Myocyte (in vitro differentiated cells): ENCODE results near the gene MTCH1. TPM values are rescaled to one million over a fixed set of nuclear protein-coding genes. Genes with fewer than 3 reads are reported as not detected.
A peak's percentile ranks its signal among the peaks of the same experiment; 100 is the strongest.
"Not testable (repeated sequence)": the region's sequence is repeated elsewhere in the genome, so short reads cannot be mapped to it uniquely, and the experiment has no call there.

Source experiments
- DNase-seq: peaks from one replicate; pipeline ENCODE4 v3.0.0-alpha.2; 2012; ENCODE audit warnings: low read depth
- total RNA-seq: library from RNA; depleted of rRNA; stranded (reverse); fragments of >200 nt; gene quantifications from 2 replicates; pipeline ENCODE4 v1.2.3, GENCODE V29; 2014

MTCH1 gene
- total RNA-seq, 1 donor from 2014 or later, result 138 TPM

- DNase-seq, result no peak
Measured at GRCh38 chr6:36999061-36999750, 13.2 kb upstream of the MTCH1 start.

GRCh38 chr6:36998723-36999038, 12.7 kb upstream of the MTCH1 start:
- no peak for DNase-seq

GRCh38 chr6:36997811-36998722, 12.1 kb upstream of the MTCH1 start:
- no peak for DNase-seq

GRCh38 chr6:36990401-36990800, 4.4 kb upstream of the MTCH1 start:
- not testable (repeated sequence) for DNase-seq

GRCh38 chr6:36989264-36989663, 3.3 kb upstream of the MTCH1 start:
- no peak for DNase-seq

- DNase-seq, result no peak
Measured at GRCh38 chr6:36986704-36987047, 680 bp upstream of the MTCH1 start.

GRCh38 chr6:36985417-36985807, 584 bp downstream of the MTCH1 start:
- DNase-seq, result no peak

DNA sequence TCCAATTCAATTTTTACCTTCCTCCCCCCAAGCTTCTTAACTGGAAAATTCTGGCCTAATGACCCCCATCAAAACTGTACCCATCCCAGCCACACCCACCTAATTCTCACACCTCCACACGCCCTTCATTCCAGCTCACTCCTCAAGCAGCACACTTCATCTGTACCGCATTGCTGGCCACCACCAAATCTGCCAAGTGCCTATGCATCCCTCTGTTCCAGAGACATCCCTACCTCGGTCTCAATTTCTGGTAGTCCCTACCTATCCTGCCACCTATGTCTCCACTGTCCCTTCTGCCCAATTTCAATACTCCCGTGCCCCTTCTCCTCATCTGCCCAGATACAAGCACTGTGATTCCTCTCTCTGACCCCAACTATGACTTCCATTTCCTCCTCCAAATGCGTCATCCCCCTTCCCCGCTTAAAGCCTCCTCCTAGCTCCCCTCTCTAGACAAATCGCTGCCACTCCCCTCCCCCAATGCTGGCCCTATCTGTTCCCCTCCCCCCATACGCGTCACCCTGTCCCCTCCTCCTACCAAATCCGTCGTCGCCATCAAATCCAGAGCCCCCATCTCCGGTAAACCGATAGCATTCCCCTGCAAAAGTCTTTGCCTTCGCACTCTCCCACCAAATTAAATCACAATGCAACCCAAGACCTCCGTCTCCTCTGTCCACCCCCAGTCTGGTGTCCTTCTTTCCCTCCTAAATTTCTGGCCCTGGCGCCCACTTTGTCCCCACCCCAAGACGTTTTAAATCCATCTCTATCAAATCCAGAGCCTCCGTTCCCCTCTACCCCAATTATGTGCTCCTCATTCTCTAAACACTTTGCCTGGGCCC, 1.2 kb downstream of the MTCH1 start:
- DNase-seq, result peak; percentile 51

DNA sequence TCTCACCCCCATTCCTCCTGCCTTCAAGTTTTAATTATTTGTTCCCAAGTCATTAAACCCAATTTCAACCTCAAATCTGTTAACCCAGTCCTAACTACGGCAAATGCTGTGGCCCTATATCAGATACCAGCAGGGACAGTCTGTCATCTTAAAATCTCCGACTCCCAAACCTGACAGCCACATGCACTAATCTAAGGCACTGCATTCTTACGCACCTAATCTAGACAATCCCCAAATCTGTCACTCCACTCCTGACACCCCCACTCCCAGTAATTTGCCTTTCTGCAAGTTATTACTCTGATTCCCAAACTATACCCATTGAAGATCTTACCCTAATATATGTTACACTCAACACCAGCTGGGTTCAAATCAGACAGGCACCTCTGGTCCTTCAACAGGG, 2.5 kb downstream of the MTCH1 start:
- no peak for DNase-seq

GRCh38 chr6:36980876-36981619, 4.9 kb downstream of the MTCH1 start:
- no peak for DNase-seq

- no peak for DNase-seq
Measured at GRCh38 chr6:36980129-36980528, 5.9 kb downstream of the MTCH1 start.

- peak; percentile 62 for DNase-seq
Measured at GRCh38 chr6:36979347-36979742, 6.7 kb downstream of the MTCH1 start.

- DNase-seq, result no peak
Measured at GRCh38 chr6:36978421-36979346, 7.3 kb downstream of the MTCH1 start.

- DNase-seq, result no peak
Measured at GRCh38 chr6:36977470-36977941, 8.5 kb downstream of the MTCH1 start.

GRCh38 chr6:36976931-36977330, 9.1 kb downstream of the MTCH1 start:
- DNase-seq, result no peak

DNA sequence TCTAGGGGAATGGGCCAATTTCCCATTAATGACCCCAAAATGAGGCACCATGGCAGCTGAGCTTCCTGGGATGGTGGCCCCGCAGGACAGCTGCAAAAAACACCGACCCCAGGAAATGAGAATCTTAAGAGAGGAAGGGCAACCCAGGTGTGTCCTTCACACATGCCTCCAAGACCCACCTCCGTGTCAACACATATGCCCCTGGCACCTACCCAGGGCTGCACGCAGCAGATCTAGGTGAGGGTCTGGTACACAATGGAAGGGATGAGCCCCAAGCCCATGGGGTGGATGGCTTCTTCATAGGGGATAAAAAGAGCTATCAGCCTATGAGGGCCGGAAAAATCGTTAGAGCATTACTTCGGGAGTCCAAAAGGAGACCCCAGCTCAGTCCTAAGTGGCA, 9.5 kb downstream of the MTCH1 start:
- no peak for DNase-seq

DNA sequence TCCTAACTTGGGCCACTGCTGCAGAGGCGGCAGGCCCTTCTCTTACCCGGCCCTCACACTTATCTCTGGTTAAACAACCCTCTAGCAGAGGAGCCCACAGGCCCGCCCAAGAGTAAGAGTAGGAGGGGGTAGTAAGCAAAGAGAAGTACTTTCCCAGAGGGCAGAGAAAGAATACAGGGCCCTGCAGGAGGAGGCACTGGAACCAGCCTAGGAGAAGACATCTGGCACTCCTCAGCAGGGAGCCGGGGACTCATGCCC, 10.1 kb downstream of the MTCH1 start:
- no peak for DNase-seq

DNA sequence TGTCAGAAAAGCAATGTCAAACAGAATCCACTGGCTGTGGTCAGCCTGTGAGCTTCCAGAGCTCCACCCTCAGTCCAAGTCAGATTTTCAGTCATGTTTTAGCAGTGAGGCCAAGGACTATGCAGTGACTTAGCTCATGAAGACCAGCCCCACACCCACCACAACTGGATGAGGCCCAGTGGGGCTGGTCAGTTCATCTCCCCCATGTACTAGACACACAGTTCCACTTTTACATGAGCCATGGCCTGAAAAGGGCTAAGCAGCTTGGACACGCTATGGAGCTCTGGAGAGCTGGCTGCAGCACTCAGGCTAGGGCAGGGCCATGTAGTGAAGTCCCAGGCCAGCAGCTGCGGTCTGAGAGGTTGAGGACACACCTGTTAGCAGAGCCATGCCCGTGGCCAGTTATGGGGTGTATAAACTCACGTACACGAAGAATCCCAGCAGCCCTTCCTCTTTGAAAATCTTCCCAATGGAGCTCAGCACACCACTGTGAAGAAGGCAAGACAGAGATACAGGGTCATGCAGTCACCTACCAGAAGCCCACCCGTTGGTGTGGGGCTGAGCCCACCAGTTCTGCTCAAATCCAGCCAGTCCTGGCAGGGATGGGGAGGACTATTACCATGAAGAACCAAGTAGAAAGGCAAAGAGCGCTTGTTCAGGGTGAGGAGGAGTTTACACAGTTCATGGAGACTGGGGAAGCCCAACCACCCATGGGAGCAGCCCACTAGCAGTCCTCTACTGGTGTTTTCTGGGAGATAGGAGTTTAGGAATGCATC, 10.6 kb downstream of the MTCH1 start:
- peak; percentile 43 for DNase-seq

GRCh38 chr6:36973647-36974046, 12.3 kb downstream of the MTCH1 start:
- DNase-seq, result no peak

GRCh38 chr6:36973190-36973589, 12.8 kb downstream of the MTCH1 start:
- DNase-seq, result no peak
